H9 (cell line): ENCODE data around the gene PDE4C. TPM values are rescaled to one million over a fixed set of nuclear protein-coding genes. Genes with fewer than 3 reads are reported as not detected.

Source experiments
- DNase-seq: peaks from one replicate; pipeline ENCODE4 v3.0.0-alpha.2; 2017
- H2AFZ ChIP-seq: one replicate; pipeline ENCODE4 v1.6.1; 2013; ENCODE audit warnings: mild to moderate bottlenecking, low read length, control low read depth, moderate library complexity
- H2AK5ac ChIP-seq: 2 replicates; pipeline ENCODE4 v1.6.1; 2013; ENCODE audit warnings: low read length, control low read depth, mixed read lengths; ENCODE audit not compliant: insufficient read length
- H2BK120ac ChIP-seq: one replicate; pipeline ENCODE4 v1.6.1; 2013; ENCODE audit warnings: low read depth, mild to moderate bottlenecking, low read length, control low read depth, inconsistent platforms; ENCODE audit not compliant: poor library complexity, severe bottlenecking
- H2BK12ac ChIP-seq: 2 replicates; pipeline ENCODE4 v1.6.1; 2013; ENCODE audit warnings: low read length, control low read depth, mixed read lengths, low read depth; ENCODE audit not compliant: insufficient read length
- H2BK15ac ChIP-seq: 2 replicates; pipeline ENCODE4 v1.6.1; 2013; ENCODE audit warnings: low read depth, low read length, control low read depth
- H2BK20ac ChIP-seq: one replicate; pipeline ENCODE4 v1.6.1; 2013; ENCODE audit warnings: low read depth, mild to moderate bottlenecking, low read length, control low read depth, inconsistent platforms; ENCODE audit not compliant: poor library complexity, severe bottlenecking
- H2BK5ac ChIP-seq: 2 replicates; pipeline ENCODE4 v1.6.1; 2013; ENCODE audit warnings: low read length, control low read depth, mixed read lengths; ENCODE audit not compliant: insufficient read length
- H3K14ac ChIP-seq: 2 replicates; pipeline ENCODE4 v1.6.1; 2013; ENCODE audit warnings: low read length, control low read depth; ENCODE audit not compliant: insufficient read depth
- H3K18ac ChIP-seq: 2 replicates; pipeline ENCODE4 v1.6.1; 2013; ENCODE audit warnings: low read depth, mild to moderate bottlenecking, mixed read lengths, low read length, control low read depth; ENCODE audit not compliant: insufficient read length
- H3K23ac ChIP-seq: 2 replicates; pipeline ENCODE4 v1.6.1; 2013; ENCODE audit warnings: low read length, control low read depth, mixed read lengths, low read depth; ENCODE audit not compliant: insufficient read length
- H3K23me2 ChIP-seq: 2 replicates; pipeline ENCODE4 v1.6.1; 2013; ENCODE audit warnings: low read depth, mild to moderate bottlenecking, mixed read lengths, low read length, control low read depth; ENCODE audit not compliant: insufficient read length, poor library complexity, severe bottlenecking
- H3K27ac ChIP-seq: 2 replicates; pipeline ENCODE4 v1.5.1; 2013; ENCODE audit warnings: low read length, control low read depth, mixed read lengths, low read depth; ENCODE audit not compliant: insufficient read length
- H3K27me3 ChIP-seq: 2 replicates; pipeline ENCODE4 v1.6.1; 2013; ENCODE audit warnings: low read length, control low read depth, inconsistent platforms; ENCODE audit not compliant: insufficient read depth
- H3K4ac ChIP-seq: 2 replicates; pipeline ENCODE4 v1.6.1; 2013; ENCODE audit warnings: low read depth, mild to moderate bottlenecking, control low read depth, inconsistent platforms, low read length, moderate library complexity
- H3K4me1 ChIP-seq: 2 replicates; pipeline ENCODE4 v1.6.1; 2013; ENCODE audit warnings: low read length, control low read depth, inconsistent platforms; ENCODE audit not compliant: insufficient read depth
- H3K4me2 ChIP-seq: 2 replicates; pipeline ENCODE4 v1.6.1; 2013; ENCODE audit warnings: low read length, control low read depth, mixed read lengths; ENCODE audit not compliant: insufficient read length, insufficient read depth
- H3K56ac ChIP-seq: 2 replicates; pipeline ENCODE4 v1.6.1; 2013; ENCODE audit warnings: low read depth, mild to moderate bottlenecking, mixed read lengths, low read length, control low read depth; ENCODE audit not compliant: insufficient read length
- H3K79me1 ChIP-seq: 2 replicates; pipeline ENCODE4 v1.6.1; 2013; ENCODE audit warnings: low read depth, mild to moderate bottlenecking, moderate library complexity, low read length, control low read depth, inconsistent platforms; ENCODE audit not compliant: insufficient read depth, poor library complexity, severe bottlenecking
- H3K79me2 ChIP-seq: 2 replicates; pipeline ENCODE4 v1.6.1; 2013; ENCODE audit warnings: low read length, control low read depth, inconsistent platforms; ENCODE audit not compliant: insufficient read depth
- H3K9ac ChIP-seq: 2 replicates; pipeline ENCODE4 v1.6.1; 2013; ENCODE audit warnings: low read length, control low read depth, mixed read lengths; ENCODE audit not compliant: insufficient read length; ENCODE audit errors: extremely low read depth
- H3K9me3 ChIP-seq: one replicate; pipeline ENCODE4 v1.6.1; 2013; ENCODE audit warnings: low read depth, low read length, inconsistent platforms; ENCODE audit not compliant: control insufficient read depth
- H3T11ph ChIP-seq: one replicate; pipeline ENCODE4 v1.6.1; 2013; ENCODE audit warnings: mild to moderate bottlenecking, low read length, control low read depth, inconsistent platforms
- H4K20me1 ChIP-seq: one replicate; pipeline ENCODE4 v1.6.1; 2013; ENCODE audit not compliant: control insufficient read depth, insufficient read length, insufficient read depth
- H4K5ac ChIP-seq: 2 replicates; pipeline ENCODE4 v1.6.1; 2013; ENCODE audit warnings: low read depth, mild to moderate bottlenecking, mixed read lengths, low read length, control low read depth; ENCODE audit not compliant: insufficient read length
- H4K8ac ChIP-seq: replicated peaks from 2 replicates; pipeline ENCODE4 v1.6.1; 2013; ENCODE audit warnings: low read length, control low read depth, mixed read lengths, low read depth; ENCODE audit not compliant: insufficient read length
- H4K91ac ChIP-seq: 2 replicates; pipeline ENCODE4 v1.6.1; 2013; ENCODE audit warnings: low read depth, mild to moderate bottlenecking, moderate library complexity, mixed read lengths, low read length, control low read depth; ENCODE audit not compliant: insufficient read length
- H3K27ac Mint-ChIP-seq, 3 experiments: 2 replicates in 2 of 3; 3 replicates in 1 of 3; pipeline ENCODE4 v1.8.0; 2020 to 2021; ENCODE audit warnings: mixed read lengths in 3 of 3, mild to moderate bottlenecking in 1 of 3, moderate library complexity in 1 of 3
- H3K27me3 Mint-ChIP-seq: 2 replicates; pipeline ENCODE4 v1.8.0; 2021; ENCODE audit warnings: low read depth, mild to moderate bottlenecking, moderate library complexity, mixed read lengths
- H3K36me3 Mint-ChIP-seq, 3 experiments: 2 replicates in 2 of 3; 3 replicates in 1 of 3; pipeline ENCODE4 v1.8.0; 2020 to 2021; ENCODE audit warnings: low read depth in 3 of 3, mixed read lengths in 3 of 3; ENCODE audit not compliant: insufficient read depth in 1 of 3
- H3K4me1 Mint-ChIP-seq, 2 experiments: 2 replicates each; pipeline ENCODE4 v1.8.0; 2020; ENCODE audit warnings: mixed read lengths in 2 of 2
- H3K4me3 Mint-ChIP-seq, 2 experiments: 2 replicates in 1 of 2; 3 replicates in 1 of 2; pipeline ENCODE4 v1.8.0; 2020 to 2021; ENCODE audit warnings: mild to moderate bottlenecking in 2 of 2, mixed read lengths in 2 of 2, moderate library complexity in 1 of 2
- H3K9me3 Mint-ChIP-seq, 2 experiments: 2 replicates in 1 of 2; 3 replicates in 1 of 2; pipeline ENCODE4 v1.8.0; 2020; ENCODE audit warnings: mild to moderate bottlenecking in 2 of 2, mixed read lengths in 2 of 2, moderate library complexity in 1 of 2
- CTCF ChIP-seq: fragments of 200-600 bp; sonication (generic); conservative IDR thresholded peaks from 3 replicates; pipeline ENCODE4 v1.8.0; 2021; ENCODE audit warnings: antibody characterized with exemption, mild to moderate bottlenecking
- WGBS: extraction: QIAGEN DNeasy Blood & Tissue Kit; methylation state at CpG from one replicate; pipeline ENCODE4 v1.1.7; 2013; ENCODE audit warnings: missing lambda C conversion rate, low lambda C conversion rate, mixed read lengths; ENCODE audit not compliant: insufficient read length; ENCODE audit errors: extremely low coverage; 5-methylcytosine and 5-hydroxymethylcytosine counted together
- total RNA-seq: library from RNA; stranded (reverse); gene quantifications from 2 replicates; pipeline ENCODE4 v1.2.1, GENCODE V29; 2021

PDE4C gene
- total RNA-seq, 1 experiment from 2014 or later = 1.8 TPM

- Histone ChIP-seq H3K9ac (no peak overlapping the region), H3K4ac (no peak overlapping the region), H2BK20ac (no peak overlapping the region), H2BK120ac (no peak overlapping the region), H3K4me1 (no peaks in the 10 kb centered on the region), H3K56ac (no peak overlapping the region), H3K14ac (no peak overlapping the region), H4K20me1 (no peaks in the 10 kb centered on the region), H4K5ac (no peak overlapping the region), H3K9me3 (no peaks in the 10 kb centered on the region), H3K27me3 (no peaks in the 10 kb centered on the region), H4K91ac (no peak overlapping the region), H3K23me2 (no peaks in the 10 kb centered on the region), H3T11ph (no peak overlapping the region), H3K79me1 (no peaks in the 10 kb centered on the region), H3K4me2 (no peak overlapping the region), H3K79me2 (no peaks in the 10 kb centered on the region), H2BK15ac (no peak overlapping the region), H2BK12ac (no peak overlapping the region), H2BK5ac (no peak overlapping the region), H2AK5ac (no peak overlapping the region), H4K8ac (no peak overlapping the region), H3K18ac (no peak overlapping the region), H3K23ac (no peak overlapping the region), H3K27ac (no peak overlapping the region), H2AFZ (no peak overlapping the region)
- no peak for TF ChIP-seq CTCF
- WGBS = no CpG with 5 or more reads among the region's 2 CpGs
- DNase-seq = no peak
- 0 out of 4 replicates have a peak, but pooled peaks cover 0 to 2% of the 10 kb centered on the region in 2 experiments for H3K4me1 Mint-ChIP-seq
- H3K36me3 Mint-ChIP-seq = peaks cover 2 to 8% (median 5%) of the 10 kb centered on the region in 3 experiments; a peak in 4 of 7 replicates
- H3K27me3 Mint-ChIP-seq = peaks cover 13% of the 10 kb centered on the region
- H3K27ac Mint-ChIP-seq = no peak overlapping the region; a peak in 1 of 7 replicates
- H3K4me3 Mint-ChIP-seq = no peak overlapping the region
- H3K9me3 Mint-ChIP-seq = no peaks in the 10 kb centered on the region; a peak in 2 of 5 replicates
Measured at GRCh38 chr19:18261474-18261873, 35.2 kb upstream of the PDE4C start.
